H1 (cell line): ENCODE results near the gene CASK. TPM values are rescaled to one million over a fixed set of nuclear protein-coding genes. Genes with fewer than 3 reads are reported as not detected.

Source experiments
- CTBP2 ChIP-seq: IDR thresholded peaks from 2 replicates; pipeline ENCODE4 v1.7.0; 2011; ENCODE audit warnings: borderline replicate concordance, mild to moderate bottlenecking, moderate library complexity, mixed read lengths, low read length; ENCODE audit not compliant: insufficient read depth, insufficient read length
- POU5F1 ChIP-seq: IDR thresholded peaks from 2 replicates; pipeline ENCODE4 v1.6.1; 2011; ENCODE audit warnings: low read depth, mild to moderate bottlenecking, low read length, moderate library complexity
- TEAD4 ChIP-seq: IDR thresholded peaks from 2 replicates; pipeline ENCODE4 v1.6.1; 2012; ENCODE audit warnings: low read depth, low read length, inconsistent platforms, mixed read lengths
- polyA plus RNA-seq, 7 experiments: library from polyadenylated mRNA; depleted of rRNA in 3 of 7; stranded (reverse) in 5 of 7; unstranded in 2 of 7; fragments of >200 nt in 5 of 7; fragments of 200-250 nt in 2 of 7; gene quantifications; 1 replicate in 5 of 7; 2 replicates in 1 of 7; 4 replicates in 1 of 7; pipeline versions ENCODE4 v1.2.1 to v1.2.3, GENCODE V29; 2011 to 2013; ENCODE audit warnings: missing spikeins in 2 of 7, mixed read lengths in 2 of 7
- total RNA-seq: library from RNA; stranded (reverse); fragmentation: NEBNext Ultra II Directional; extraction: Animal tissue kit (Norgen Biotek cat#: 25700); gene quantifications from 2 replicates; pipeline ENCODE4 v1.2.1, GENCODE V29; 2021

CASK gene
- total and polyA plus RNA-seq, 2 of the 8 experiments (the other 6 are each of a cell fraction or from before 2014, with no cell fraction given) = 21.6 to 55.1 TPM

DNA sequence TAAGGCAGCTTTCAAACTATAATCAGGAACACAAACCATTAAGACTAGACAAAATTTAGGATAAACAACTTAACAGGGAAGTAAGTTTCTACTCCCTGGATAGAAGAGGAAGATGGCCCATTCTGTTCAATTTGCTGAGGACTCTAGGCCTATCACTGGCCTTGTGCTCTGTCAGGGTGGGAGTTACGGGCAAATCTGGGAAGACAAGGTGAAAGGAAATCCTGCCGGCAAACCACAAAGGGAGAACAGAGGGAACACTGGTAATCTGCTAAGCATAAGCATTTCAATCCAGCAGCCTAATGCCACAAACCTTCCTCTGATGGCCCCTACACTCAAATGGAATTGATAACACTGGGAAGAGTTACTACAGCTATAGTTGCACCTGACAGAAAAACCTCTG, 191.1 kb downstream of the CASK start (continued):
- TF ChIP-seq CTBP2 = no peak
- TF ChIP-seq TEAD4 = no peak
- no peak for TF ChIP-seq POU5F1
- TF ChIP-seq, all 59 proteins: peak for 0
